HG02588 (cell line): ENCODE measurements around the gene MRPL37.

Experiments used
- ATAC-seq: cut with Tn5 transposase; IDR thresholded peaks from one replicate; pipeline ENCODE4 v1.9.1; 2021; ENCODE audit warnings: mild to moderate bottlenecking, moderate library complexity; ENCODE audit not compliant: unreplicated experiment

The MRPL37 gene

DNA sequence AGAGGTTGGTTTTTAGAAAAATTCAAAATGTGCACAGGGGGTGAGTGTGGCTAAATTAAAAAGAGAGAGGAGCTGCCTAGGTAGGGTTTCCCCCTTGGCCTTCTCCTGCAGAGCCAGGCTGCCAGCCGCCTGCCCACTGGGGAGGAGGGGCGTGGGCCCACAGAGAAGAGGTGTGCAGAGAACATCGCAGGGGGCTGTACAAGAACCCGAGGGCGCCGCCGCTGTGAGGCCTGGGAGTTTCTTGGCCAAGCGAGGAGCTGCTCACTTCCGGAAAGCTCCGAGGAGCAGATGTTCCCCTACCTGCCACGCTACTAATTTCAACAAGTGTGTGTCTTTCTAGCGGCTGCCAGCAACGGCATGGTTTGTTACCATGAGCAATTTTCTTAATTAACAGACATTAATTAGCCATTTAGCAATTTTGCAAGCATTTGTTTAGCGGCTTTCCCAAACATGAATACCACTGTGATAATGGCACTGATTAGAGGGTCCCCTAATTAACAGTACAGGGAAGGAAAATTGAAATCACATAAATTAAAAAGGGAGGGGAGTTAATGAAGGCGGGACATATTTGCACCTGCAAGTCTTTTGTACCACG is 59.7 kb downstream of the MRPL37 start:
- no peak for ATAC-seq

DNA sequence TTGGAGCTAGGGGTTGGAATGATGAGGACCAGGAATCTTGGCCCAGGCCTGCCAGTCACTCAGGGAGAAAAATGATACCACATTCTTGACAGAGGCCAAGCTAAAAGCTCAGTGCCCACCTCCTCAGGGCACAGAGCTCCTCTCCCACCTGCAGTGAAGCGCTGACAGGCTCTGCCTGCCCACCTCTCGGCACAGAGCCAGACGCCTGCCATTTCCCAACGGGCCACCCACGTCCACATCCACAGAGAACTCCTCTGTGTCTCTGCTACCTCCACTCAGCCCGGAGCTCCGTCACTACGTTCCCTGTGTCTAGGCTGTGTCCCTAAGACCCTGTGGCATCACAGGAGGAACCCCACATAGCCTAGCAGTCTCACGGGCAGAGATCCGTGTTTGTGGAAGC is 60.8 kb downstream of the MRPL37 start:
- no peak for ATAC-seq

DNA sequence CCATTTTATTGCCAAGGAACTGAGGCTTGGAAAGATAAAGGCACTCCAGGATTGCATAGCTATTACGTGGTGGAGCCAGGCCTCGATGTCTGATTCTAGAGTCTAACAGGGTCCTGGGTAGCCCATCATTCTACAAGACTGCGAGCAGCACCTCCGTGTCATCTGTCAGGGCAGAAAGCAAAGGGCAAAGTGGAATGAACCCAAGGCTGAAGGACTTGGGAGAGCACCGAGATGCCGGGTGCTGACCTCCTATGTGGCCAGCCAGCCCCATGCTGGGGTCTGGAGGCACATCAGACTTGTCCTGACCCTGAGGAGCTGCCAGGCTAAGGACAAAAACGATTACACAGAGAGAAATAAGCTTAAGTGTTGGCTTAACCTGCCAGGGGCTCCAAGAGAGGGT is 62.3 kb downstream of the MRPL37 start:
- ATAC-seq, result no peak

DNA sequence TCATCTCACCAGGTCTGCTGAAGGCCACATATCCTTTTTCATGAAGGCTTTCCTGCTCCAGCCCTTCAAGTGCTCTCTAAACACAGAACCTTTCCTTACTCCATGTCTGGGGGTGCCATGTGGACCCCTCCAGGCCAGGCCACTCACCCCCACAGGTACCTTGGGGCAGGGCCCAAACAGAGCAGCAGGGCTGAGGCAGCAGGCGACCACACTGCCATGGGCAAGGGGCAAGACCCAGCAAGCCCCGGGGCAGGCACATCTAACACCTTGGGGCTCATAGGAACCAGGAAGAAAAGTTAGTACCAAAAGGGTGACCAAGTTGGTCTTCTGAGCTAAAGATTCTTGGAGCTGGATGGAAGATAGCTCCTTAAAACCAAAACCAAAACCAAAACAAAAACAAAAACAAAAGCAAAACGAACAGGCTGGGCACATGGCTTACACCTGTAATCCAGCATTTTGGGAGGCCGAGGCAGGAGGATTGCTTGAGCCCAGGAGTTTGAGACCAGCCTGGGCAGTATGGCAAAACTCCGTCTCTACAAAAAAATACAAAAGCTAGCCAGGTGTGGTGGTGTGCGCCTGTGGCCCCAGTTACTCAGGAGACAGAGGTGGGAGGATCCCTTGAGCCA is 63.7 kb downstream of the MRPL37 start:
- no peak for ATAC-seq

DNA sequence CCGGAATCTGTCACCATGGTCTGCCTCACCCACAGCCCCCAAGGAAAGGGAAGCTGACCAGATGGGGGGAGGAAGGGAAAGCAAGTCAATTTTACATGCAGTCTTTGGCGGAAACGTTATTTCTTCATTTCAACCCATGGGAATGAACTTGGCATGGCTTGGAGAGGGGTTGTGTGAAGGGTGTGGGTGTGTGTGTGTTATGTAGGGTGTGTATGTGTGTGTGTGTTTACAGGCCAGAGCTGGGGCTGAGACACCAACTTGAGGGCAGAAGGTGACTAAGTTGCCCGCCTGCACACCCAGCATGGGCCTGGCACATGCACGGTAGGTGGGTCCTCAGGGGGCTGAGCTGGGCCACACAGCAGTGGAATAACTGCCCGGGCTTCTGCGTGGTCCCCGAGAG is 65.2 kb downstream of the MRPL37 start:
- no peak for ATAC-seq

DNA sequence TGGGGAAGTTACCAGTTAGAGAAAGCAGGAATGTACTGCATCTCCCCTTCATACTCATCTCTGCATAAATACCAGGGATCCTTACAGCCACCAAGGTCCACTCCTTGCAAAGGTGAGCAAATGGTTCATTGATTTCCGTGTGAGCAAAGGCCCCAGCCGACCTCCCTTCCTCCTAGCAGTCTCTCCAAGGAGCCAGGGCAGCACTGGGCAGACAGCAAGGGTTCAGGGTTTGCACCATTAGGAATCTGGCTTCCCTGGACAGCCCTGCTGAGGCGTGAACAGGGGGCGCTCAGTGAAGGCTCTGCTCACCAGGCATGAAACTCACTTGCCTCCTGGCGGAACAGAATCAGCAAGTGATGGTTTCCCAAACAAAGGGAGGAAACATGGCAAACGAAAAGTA is 65.7 kb downstream of the MRPL37 start:
- no peak for ATAC-seq

DNA sequence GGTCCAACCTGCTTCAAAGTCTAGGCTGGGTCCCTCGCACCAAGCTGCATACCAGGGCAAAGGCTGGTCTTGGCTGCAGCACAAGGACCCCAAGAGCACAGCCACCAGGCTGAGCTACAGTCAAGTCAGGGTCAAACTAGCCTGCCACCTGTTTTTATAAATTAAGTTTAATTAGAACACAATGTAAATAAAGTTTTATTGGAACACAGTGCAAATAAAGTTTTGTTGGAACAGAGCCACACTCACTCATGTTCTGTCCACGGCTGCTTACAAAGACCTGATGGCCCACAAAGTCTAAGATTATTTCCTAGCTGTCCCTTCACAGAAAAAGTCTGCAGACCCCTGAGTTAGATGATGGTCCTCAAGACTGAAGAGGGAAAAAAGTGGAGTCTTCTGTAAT is 66.2 kb downstream of the MRPL37 start:
- ATAC-seq, result no peak

DNA sequence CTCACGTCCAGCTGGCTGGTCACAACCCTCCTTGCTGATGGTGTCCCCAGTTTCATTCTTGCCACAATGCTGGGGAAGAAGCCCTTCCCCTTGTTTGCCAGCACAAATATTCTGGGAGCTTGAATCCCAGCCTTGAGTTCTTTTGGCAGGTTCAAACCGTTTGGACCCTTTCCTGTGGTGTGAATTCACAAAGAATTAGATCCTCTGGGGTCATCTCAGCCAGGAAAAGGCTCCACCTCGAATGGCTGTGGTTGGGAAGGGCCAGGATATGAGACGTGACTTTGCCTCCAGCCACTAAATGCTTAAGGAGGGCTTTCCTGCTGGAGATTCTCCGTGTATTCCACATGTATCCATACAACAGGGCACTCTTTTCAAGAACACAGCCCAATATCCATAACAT is 66.9 kb downstream of the MRPL37 start:
- ATAC-seq, result no peak
